Trophoblast cell (in vitro differentiated cells and primary cell): ENCODE measurements around the gene NFS1.

Experiments used
- DNase-seq, 2 donors: peaks; one replicate each; pipeline ENCODE4 v3.0.0-alpha.2; 2016
- H2AFZ ChIP-seq: 2 replicates; pipeline ENCODE4 v1.6.1; 2013; ENCODE audit warnings: low read length, moderate library complexity, mild to moderate bottlenecking; ENCODE audit not compliant: insufficient read depth, poor library complexity
- H2AK5ac ChIP-seq: 2 replicates; pipeline ENCODE4 v1.6.1; 2013; ENCODE audit warnings: mild to moderate bottlenecking, low read length
- H2BK120ac ChIP-seq: 2 replicates; pipeline ENCODE4 v1.6.1; 2013; ENCODE audit warnings: low read length, mild to moderate bottlenecking, moderate library complexity; ENCODE audit not compliant: insufficient read depth, poor library complexity
- H2BK12ac ChIP-seq: 2 replicates; pipeline ENCODE4 v1.6.1; 2013; ENCODE audit warnings: mild to moderate bottlenecking, low read length, moderate library complexity
- H2BK5ac ChIP-seq: 2 replicates; pipeline ENCODE4 v1.6.1; 2013; ENCODE audit warnings: low read length, low read depth, moderate library complexity, mild to moderate bottlenecking; ENCODE audit not compliant: poor library complexity
- H3K14ac ChIP-seq: 2 replicates; pipeline ENCODE4 v1.6.1; 2013; ENCODE audit warnings: mild to moderate bottlenecking, low read length
- H3K18ac ChIP-seq: 2 replicates; pipeline ENCODE4 v1.6.1; 2013; ENCODE audit warnings: mild to moderate bottlenecking, low read length
- H3K23ac ChIP-seq: 2 replicates; pipeline ENCODE4 v1.6.1; 2013; ENCODE audit warnings: low read length
- H3K27ac ChIP-seq: 2 replicates; pipeline ENCODE4 v1.5.1; 2013; ENCODE audit warnings: low read depth, mild to moderate bottlenecking, inconsistent platforms, low read length, moderate library complexity
- H3K27me3 ChIP-seq: 2 replicates; pipeline ENCODE4 v1.6.1; 2013; ENCODE audit warnings: inconsistent platforms, mild to moderate bottlenecking, low read length, moderate library complexity; ENCODE audit not compliant: insufficient read depth
- H3K36me3 ChIP-seq, 2 experiments: 1 replicate in 1 of 2; 2 replicates in 1 of 2; pipeline ENCODE4 v1.6.1; 2013; ENCODE audit warnings: low read length in 2 of 2, mild to moderate bottlenecking in 2 of 2, moderate library complexity in 1 of 2; ENCODE audit not compliant: insufficient read depth in 2 of 2, control insufficient read depth in 1 of 2
- H3K4ac ChIP-seq: 2 replicates; pipeline ENCODE4 v1.6.1; 2013; ENCODE audit warnings: low read depth, mild to moderate bottlenecking, low read length, moderate library complexity
- H3K4me1 ChIP-seq, 2 experiments: 1 replicate in 1 of 2; 2 replicates in 1 of 2; pipeline ENCODE4 v1.6.1; 2013; ENCODE audit warnings: low read length in 2 of 2, mild to moderate bottlenecking in 2 of 2, moderate library complexity in 1 of 2; ENCODE audit not compliant: insufficient read depth in 2 of 2, control insufficient read depth in 1 of 2
- H3K4me2 ChIP-seq: 2 replicates; pipeline ENCODE4 v1.6.1; 2013; ENCODE audit warnings: inconsistent platforms, mild to moderate bottlenecking, low read length, moderate library complexity
- H3K4me3 ChIP-seq: 2 replicates; pipeline ENCODE4 v1.5.1; 2013; ENCODE audit warnings: mild to moderate bottlenecking, low read depth, low read length, inconsistent platforms
- H3K79me1 ChIP-seq: one replicate; pipeline ENCODE4 v1.6.1; 2013; ENCODE audit warnings: low read length
- H3K79me2 ChIP-seq: 2 replicates; pipeline ENCODE4 v1.6.1; 2013; ENCODE audit warnings: low read length, mild to moderate bottlenecking; ENCODE audit not compliant: control insufficient read depth, insufficient read depth, poor library complexity
- H3K9ac ChIP-seq: 2 replicates; pipeline ENCODE4 v1.6.1; 2013; ENCODE audit warnings: mild to moderate bottlenecking, low read length
- H3K9me3 ChIP-seq: 2 replicates; pipeline ENCODE4 v1.6.1; 2013; ENCODE audit warnings: low read depth, mild to moderate bottlenecking, control low read depth, inconsistent platforms, low read length; ENCODE audit not compliant: insufficient read depth
- H4K12ac ChIP-seq: 2 replicates; pipeline ENCODE4 v1.6.1; 2013; ENCODE audit warnings: low read depth, mild to moderate bottlenecking, low read length, moderate library complexity
- H4K8ac ChIP-seq: 2 replicates; pipeline ENCODE4 v1.6.1; 2013; ENCODE audit warnings: low read depth, mild to moderate bottlenecking, low read length, moderate library complexity
- H4K91ac ChIP-seq: one replicate; pipeline ENCODE4 v1.6.1; 2013; ENCODE audit warnings: low read depth, mild to moderate bottlenecking, low read length, moderate library complexity
- WGBS: extraction: QIAGEN DNeasy Blood & Tissue Kit; methylation state at CpG from one replicate; pipeline ENCODE4 v1.1.7; 2013; ENCODE audit warnings: missing lambda C conversion rate; ENCODE audit not compliant: insufficient read length, insufficient coverage; ENCODE audit errors: extremely low coverage; 5-methylcytosine and 5-hydroxymethylcytosine counted together

NFS1 gene

DNA sequence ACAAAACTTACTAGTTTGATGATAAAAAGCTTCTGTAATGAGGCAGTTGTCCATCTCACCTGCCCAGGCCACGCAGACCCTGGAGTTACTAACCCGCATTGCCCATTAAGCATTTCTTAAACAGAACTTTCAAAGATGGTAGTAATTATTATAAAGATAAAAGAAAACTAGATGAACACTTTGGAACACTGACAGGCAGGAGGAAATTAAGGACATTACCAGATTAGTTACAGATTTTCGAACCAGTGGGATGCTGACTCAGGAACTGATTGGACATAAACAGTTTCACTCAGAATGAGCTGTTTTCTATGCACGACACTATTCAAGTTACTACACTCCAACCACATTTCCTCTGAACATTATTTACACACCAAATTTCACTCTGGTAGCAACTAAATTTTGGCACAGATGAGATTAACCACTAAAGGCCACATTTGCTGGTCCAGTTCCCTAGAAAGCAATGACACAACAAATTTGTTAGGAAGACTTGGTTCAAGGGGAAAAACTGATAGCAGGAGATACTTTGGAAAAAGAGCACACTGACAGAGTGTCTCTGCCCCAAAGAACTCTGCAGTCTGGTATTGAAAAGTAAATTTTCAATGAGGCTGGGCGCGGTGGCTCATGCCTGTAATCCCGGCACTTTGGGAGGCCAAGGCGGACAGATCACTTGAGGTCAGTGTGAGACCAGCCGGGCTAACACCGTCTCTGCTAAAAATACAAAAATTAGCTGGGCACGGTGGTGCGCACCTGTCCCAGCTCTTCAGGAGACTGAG lies 3.1 kb upstream of the NFS1 start:
- H2AK5ac ChIP-seq, result no peak overlapping the region
- no peak overlapping the region for H3K9ac ChIP-seq
- DNase-seq, result peak in 1 of 2 donors; percentile 0
- H2AFZ ChIP-seq, result no peak overlapping the region
- H3K18ac ChIP-seq, result no peak overlapping the region
- H4K12ac ChIP-seq, result no peak overlapping the region
- H3K79me1 ChIP-seq, result peaks cover 7% of the 10 kb centered on the region
- H2BK120ac ChIP-seq, result no peak overlapping the region
- no peak overlapping the region for H3K14ac ChIP-seq
- H3K9me3 ChIP-seq, result no peaks in the 10 kb centered on the region
- no peak overlapping the region for H2BK5ac ChIP-seq
- peaks cover 15 to 24% of the 10 kb centered on the region in 2 experiments for H3K36me3 ChIP-seq
- no peak overlapping the region for H3K4me2 ChIP-seq
- no peak overlapping the region for H2BK12ac ChIP-seq
- H3K27ac ChIP-seq, result no peak overlapping the region
- H4K8ac ChIP-seq, result no peak overlapping the region
- no peak overlapping the region for H3K4ac ChIP-seq
- peaks cover 8% of the 10 kb centered on the region for H3K79me2 ChIP-seq
- H3K4me1 ChIP-seq, result peaks cover 5 to 6% of the 10 kb centered on the region in 2 experiments
- no peaks in the 10 kb centered on the region for H3K27me3 ChIP-seq
- no CpG with 5 or more reads among the region's 12 CpGs for WGBS
- no peak overlapping the region for H3K4me3 ChIP-seq
- H3K23ac ChIP-seq, result no peak overlapping the region
- H4K91ac ChIP-seq, result no peak overlapping the region

- Histone ChIP-seq H3K79me2 (peaks cover 8% of the 10 kb centered on the region), H3K14ac (no peak overlapping the region), H2BK120ac (no peak overlapping the region), H4K12ac (no peak overlapping the region), H3K27ac (no peak overlapping the region), H3K9me3 (no peaks in the 10 kb centered on the region), H2AK5ac (no peak overlapping the region), H3K27me3 (no peaks in the 10 kb centered on the region), H4K8ac (no peak overlapping the region), H2AFZ (no peak overlapping the region), H4K91ac (no peak overlapping the region), H2BK12ac (no peak overlapping the region), H2BK5ac (no peak overlapping the region), H3K4me3 (no peak overlapping the region), H3K4me1 (peaks cover 5 to 6% of the 10 kb centered on the region in 2 experiments), H3K18ac (no peak overlapping the region), H3K36me3 (peaks cover 6 to 13% of the 10 kb centered on the region in 2 experiments), H3K4ac (no peak overlapping the region), H3K79me1 (peaks cover 7% of the 10 kb centered on the region), H3K4me2 (no peak overlapping the region), H3K23ac (no peak overlapping the region), H3K9ac (no peak overlapping the region)
- no CpG with 5 or more reads among the region's 7 CpGs for WGBS
- peak in 1 of 2 donors; percentile 2 for DNase-seq
Observed at GRCh38 chr20:35700625-35701148, 1.5 kb upstream of the NFS1 start.

GRCh38 chr20:35699957-35700624 lies 939 bp upstream of the NFS1 start:
- Histone ChIP-seq H3K79me1 (peaks cover 7% of the 10 kb centered on the region), H3K9me3 (no peaks in the 10 kb centered on the region), H3K23ac (no peak overlapping the region), H3K18ac (no peak overlapping the region), H2BK5ac (no peak overlapping the region), H3K79me2 (peaks cover 8% of the 10 kb centered on the region), H3K4me2 (peak overlapping the region; percentile 92), H3K4ac (no peak overlapping the region), H2AK5ac (no peak overlapping the region), H3K27me3 (no peaks in the 10 kb centered on the region), H2BK120ac (no peak overlapping the region), H3K14ac (no peak overlapping the region), H3K4me1 (peaks cover 5 to 6% of the 10 kb centered on the region in 2 experiments), H3K27ac (peak overlapping the region; percentile 93), H3K9ac (peak overlapping the region; percentile 99), H2AFZ (no peak overlapping the region), H2BK12ac (no peak overlapping the region), H4K8ac (peak overlapping the region; percentile 85), H3K4me3 (peak overlapping the region; percentile 99), H4K12ac (no peak overlapping the region), H3K36me3 (peaks cover 2 to 12% of the 10 kb centered on the region in 2 experiments), H4K91ac (no peak overlapping the region)
- WGBS, result no CpG with 5 or more reads among the region's 6 CpGs
- DNase-seq, result no peak

DNA sequence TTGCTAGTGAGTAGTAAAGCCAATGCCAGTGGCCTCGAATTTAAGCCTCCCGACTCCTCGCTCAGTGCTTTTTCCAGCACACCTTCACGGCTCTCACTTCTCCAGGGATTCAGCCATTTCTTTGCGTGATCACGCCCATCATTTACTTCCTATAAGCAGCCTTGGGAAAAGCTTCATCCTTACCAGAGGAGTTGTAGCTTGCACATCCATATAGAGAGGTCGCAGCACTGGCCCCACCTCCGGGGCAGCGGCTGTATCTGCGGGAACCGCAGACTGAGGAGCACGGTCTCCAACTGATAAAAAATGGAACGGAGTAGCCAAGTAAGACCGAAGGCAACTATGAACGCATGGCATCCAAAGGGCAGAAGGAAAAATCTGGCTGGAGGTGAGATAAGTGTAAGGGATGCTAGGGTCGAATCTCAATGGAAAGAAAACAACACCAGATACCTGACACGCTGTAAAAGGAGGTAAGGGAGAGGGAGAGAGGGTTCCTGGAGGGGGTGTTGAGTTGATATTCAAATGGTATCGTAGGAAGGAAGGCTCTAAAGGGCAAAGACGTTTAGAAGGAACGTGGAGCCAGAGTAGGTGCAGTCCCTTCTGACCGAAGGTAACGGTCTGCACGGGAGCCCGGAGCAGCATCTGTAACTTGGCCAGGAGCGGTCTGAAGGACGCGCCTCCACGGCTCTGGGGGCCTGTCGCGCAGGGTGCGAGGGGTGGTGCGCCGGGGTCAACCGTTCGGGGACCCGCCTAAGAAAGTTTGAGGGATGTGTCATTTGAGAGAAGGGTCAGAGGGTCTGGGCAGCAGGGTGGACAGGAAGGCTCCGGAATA lies 640 bp downstream of the NFS1 start:
- Histone ChIP-seq H2AK5ac (peak overlapping the region; percentile 18), H4K91ac (peak overlapping the region; percentile 24)

More for the DNA sequence above, 640 bp downstream of the NFS1 start:
- H2AFZ ChIP-seq, result peak overlapping the region; percentile 96
- peaks cover 5 to 6% of the 10 kb centered on the region in 2 experiments for H3K4me1 ChIP-seq
- peak overlapping the region; percentile 58 for H3K18ac ChIP-seq
- peaks cover 8% of the 10 kb centered on the region for H3K79me2 ChIP-seq
- no peak overlapping the region for H3K23ac ChIP-seq
- peak overlapping the region; percentile 45 for H3K9ac ChIP-seq
- no peaks in the 10 kb centered on the region for H3K9me3 ChIP-seq
- H4K8ac ChIP-seq, result peak overlapping the region; percentile 92
- H3K36me3 ChIP-seq, result peaks cover 3 to 14% of the 10 kb centered on the region in 2 experiments
- no peak overlapping the region for H2BK12ac ChIP-seq
- no CpG with 5 or more reads among the region's 37 CpGs for WGBS
- peak overlapping the region; percentile 99 for H3K4me3 ChIP-seq
- peak overlapping the region; percentile 12 for H2BK5ac ChIP-seq
- H3K4me2 ChIP-seq, result peak overlapping the region; percentile 92
- peak in 1 of 2 donors; percentile 1 for DNase-seq
- peaks cover 7% of the 10 kb centered on the region for H3K79me1 ChIP-seq
- H3K27ac ChIP-seq, result no peak overlapping the region
- no peaks in the 10 kb centered on the region for H3K27me3 ChIP-seq
- H4K12ac ChIP-seq, result peak overlapping the region; percentile 64
- peak overlapping the region; percentile 36 for H3K14ac ChIP-seq
- no peak overlapping the region for H3K4ac ChIP-seq
- H2BK120ac ChIP-seq, result no peak overlapping the region
